SK-N-MC (cell line): ENCODE measurements around the gene FBRSL1.

ENCODE experiments used
- EZH2 ChIP-seq: fragments of 200-600 bp; sonication (generic); IDR thresholded peaks from one replicate; pipeline ENCODE4 v1.6.1; 2017; ENCODE audit warnings: antibody characterized with exemption
- POLR2AphosphoS5 ChIP-seq: IDR thresholded peaks from 2 replicates; pipeline ENCODE4 v1.6.1; 2012; ENCODE audit warnings: mild to moderate bottlenecking, low read depth, low read length, borderline replicate concordance

GRCh38 chr12:132483612-132484011 is 6.3 kb upstream of the FBRSL1 start:
- TF ChIP-seq POLR2AphosphoS5 (no peak), EZH2 (no peak)
